Measurements from ENCODE around the gene ANKRD65. TPM values are rescaled to one million over a fixed set of nuclear protein-coding genes. Genes with fewer than 3 reads are reported as not detected.
A peak's percentile ranks its signal among the peaks of the same experiment; 100 is the strongest.

Gene ANKRD65
- total RNA-seq, 1 donor from 2014 or later, result 21.5 TPM

DNA sequence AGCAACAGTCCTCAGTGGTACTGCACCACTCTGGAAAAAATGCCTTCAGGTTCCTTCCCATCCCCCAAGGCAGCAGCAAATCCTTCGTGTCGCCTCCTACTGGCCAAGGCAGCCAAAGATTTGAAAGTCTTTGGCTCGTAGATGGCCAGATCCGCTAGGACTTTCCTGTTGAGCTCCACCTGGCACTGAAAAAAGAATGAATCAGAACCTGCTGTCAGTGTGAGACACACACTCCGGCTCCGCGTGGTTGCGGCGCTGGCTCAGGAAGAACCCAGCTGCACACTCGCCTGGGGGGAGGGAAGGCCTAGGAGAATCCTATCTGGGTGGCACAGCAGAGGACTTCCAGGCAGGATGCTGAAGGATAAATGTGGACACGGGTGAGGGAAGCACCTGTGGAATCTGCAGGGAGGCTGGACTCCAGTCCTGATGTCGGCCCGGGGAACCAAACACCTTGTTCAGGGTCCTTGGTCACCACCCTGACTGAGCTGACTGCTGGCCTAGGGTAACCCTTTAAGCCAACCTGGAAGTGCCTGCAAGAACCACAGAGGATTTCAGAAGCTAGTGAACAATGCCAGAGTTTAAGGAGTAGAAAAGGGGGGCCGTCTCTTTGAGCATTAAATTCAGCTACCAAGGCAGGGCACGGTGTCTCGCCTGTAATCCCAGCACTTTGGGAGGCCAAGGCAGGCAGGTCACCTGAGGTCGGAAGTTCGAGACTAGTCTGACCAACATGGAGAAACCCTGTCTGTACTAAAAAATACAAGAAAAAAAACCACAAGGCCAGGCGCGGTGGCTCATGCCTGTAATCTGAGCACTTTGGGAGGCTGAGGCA lies 18.8 kb downstream of the ANKRD65 start:
- Histone ChIP-seq H3K36me3 (peaks cover 60% of the 10 kb centered on the region), H3K9me3 (no peaks in the 10 kb centered on the region), H3K27ac (no peak overlapping the region), H3K4me1 (peaks cover 30% of the 10 kb centered on the region), H3K27me3 (no peaks in the 10 kb centered on the region), H3K4me3 (no peak overlapping the region)
- TF ChIP-seq, protein P1, sequence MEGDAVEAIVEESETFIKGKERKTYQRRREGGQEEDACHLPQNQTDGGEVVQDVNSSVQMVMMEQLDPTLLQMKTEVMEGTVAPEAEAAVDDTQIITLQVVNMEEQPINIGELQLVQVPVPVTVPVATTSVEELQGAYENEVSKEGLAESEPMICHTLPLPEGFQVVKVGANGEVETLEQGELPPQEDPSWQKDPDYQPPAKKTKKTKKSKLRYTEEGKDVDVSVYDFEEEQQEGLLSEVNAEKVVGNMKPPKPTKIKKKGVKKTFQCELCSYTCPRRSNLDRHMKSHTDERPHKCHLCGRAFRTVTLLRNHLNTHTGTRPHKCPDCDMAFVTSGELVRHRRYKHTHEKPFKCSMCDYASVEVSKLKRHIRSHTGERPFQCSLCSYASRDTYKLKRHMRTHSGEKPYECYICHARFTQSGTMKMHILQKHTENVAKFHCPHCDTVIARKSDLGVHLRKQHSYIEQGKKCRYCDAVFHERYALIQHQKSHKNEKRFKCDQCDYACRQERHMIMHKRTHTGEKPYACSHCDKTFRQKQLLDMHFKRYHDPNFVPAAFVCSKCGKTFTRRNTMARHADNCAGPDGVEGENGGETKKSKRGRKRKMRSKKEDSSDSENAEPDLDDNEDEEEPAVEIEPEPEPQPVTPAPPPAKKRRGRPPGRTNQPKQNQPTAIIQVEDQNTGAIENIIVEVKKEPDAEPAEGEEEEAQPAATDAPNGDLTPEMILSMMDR (IDR thresholded peaks at IDR 0.05), result peak; percentile 42
- DNase-seq (no peak), ATAC-seq (no peak)
- intact Hi-C loops (cut with DNase I), result no loop called here

DNA sequence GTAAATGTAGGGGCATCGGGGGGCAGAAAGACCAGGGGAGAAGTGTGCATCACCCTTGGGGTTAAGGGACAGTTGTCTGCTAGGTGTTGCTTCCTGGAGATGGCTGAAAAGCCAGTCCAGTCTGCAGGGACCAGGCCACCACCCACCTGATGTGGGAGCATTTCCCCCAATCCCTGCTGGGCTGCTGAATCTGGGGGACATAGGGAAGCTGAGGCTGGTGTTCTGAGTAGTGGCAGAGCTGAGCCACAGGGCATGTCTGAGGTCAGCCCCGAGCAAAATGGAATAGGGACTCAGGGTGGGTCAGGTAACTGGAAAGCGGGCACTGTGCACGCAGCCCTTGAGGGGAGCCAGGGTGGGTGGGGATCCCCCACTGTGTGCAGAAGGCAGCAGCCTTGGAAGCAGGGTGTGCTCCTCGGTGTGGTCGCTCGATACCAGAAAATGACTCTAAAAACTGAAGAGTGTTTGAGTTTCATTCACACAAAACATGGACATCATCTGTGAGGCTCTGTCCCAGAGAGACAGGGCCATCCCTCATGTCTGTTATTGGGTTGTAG lies 19.5 kb downstream of the ANKRD65 start:
- peaks cover 66% of the 10 kb centered on the region for H3K36me3 ChIP-seq
- H3K4me3 ChIP-seq, result no peak overlapping the region
- intact Hi-C loops (cut with DNase I), result no loop called here
- H3K27ac ChIP-seq, result no peak overlapping the region
- H3K9me3 ChIP-seq, result no peaks in the 10 kb centered on the region
- DNase-seq, result no peak
- H3K27me3 ChIP-seq, result no peaks in the 10 kb centered on the region
- peaks cover 31% of the 10 kb centered on the region for H3K4me1 ChIP-seq
- no peak for ATAC-seq
- TF ChIP-seq, protein P1 (IDR thresholded peaks at IDR 0.05), result no peak

DNA sequence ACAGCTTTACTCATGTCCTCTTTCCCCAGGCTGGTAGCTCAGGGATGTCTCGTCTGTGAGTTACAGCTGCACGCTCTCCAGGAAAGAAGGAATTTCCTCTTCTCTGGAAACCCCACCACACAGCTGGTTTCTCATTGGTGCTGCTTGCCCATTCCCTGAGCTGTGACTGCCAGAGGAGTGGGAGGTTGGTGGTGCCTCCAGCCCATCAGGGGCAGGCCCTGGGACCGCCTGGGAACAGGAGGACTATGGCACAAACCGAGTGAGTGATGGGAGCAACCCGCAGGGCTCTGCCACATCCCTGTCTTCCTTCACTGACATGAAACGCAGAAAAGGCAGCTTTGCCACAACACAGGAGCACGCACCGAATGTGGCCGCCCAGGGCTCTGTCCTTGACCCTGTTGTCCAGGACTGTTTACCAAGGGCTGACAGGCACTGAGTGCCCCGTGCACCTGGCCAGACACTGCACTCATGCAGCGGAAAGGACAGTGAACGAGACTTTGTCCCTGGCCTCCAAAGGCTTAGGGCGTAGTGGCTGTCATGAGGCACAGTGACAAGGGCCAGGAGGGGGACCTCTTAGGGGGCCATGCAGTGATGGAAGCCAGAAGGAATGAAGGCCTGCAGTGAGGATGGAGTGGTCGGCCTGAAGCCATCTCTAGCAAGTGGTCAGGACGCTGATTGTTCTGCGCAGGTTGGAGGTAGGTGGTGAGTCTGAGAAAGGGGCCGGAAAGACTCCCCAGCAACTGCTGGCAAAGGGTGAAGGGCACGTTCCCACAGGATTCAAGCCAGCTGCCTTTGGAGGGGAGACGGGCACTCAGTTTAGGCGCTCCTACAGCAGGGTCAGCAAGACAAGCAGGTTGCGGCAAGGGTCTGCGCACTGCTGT lies 20.3 kb downstream of the ANKRD65 start:
- H3K4me3 ChIP-seq, result peak overlapping the region; percentile 99
- peak overlapping the region; percentile 94 for H3K27ac ChIP-seq
- peaks cover 68% of the 10 kb centered on the region for H3K36me3 ChIP-seq

DNA sequence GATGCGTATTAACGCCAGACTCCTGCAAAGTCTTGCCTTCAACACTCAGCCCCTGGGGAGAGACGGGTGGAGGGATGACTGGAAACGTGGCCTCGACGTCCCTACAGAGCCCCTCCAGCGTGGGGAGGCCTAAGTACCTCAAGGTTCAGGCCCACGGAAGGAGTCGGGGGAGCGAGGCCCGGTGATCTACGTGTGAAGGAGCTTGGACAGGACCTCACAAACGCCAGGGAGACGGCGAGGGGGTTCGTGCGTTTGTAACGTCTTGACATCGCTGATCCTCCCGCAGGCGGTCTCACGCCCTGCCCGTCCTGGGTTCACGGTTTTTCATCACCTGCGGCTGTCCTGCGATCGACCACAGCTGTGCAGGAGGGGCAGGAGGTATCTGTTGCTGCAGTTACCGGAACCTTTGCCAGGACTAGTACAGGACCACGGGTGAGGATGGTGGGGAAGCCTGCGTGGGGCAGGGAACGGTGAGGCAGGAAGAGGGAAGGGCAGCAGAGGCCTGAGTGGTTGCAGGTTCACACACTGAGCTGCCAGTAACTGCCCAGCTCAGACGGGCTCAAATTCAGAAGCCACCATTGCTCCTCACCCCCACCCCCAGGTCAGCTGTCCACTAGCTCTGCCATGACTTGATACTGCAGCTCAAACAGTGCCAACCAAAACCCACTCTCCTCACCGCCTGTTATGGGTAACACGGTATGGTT lies 21.1 kb downstream of the ANKRD65 start:
- intact Hi-C loops (cut with DNase I), result no loop called here
- H3K4me3 ChIP-seq, result peak overlapping the region; percentile 99
- DNase-seq (no peak), ATAC-seq (no peak)
- no peaks in the 10 kb centered on the region for H3K9me3 ChIP-seq
- peak overlapping the region; percentile 94 for H3K27ac ChIP-seq
- peaks cover 22% of the 10 kb centered on the region for H3K4me1 ChIP-seq
- H3K27me3 ChIP-seq, result no peaks in the 10 kb centered on the region
- TF ChIP-seq, protein P1 (IDR thresholded peaks at IDR 0.05), result no peak
- peaks cover 68% of the 10 kb centered on the region for H3K36me3 ChIP-seq

More for the DNA sequence above, 20.3 kb downstream of the ANKRD65 start:
- no peak for DNase-seq
- no peak for ATAC-seq
- Histone ChIP-seq H3K4me1 (peaks cover 25% of the 10 kb centered on the region), H3K9me3 (no peaks in the 10 kb centered on the region), H3K27me3 (no peaks in the 10 kb centered on the region)
- intact Hi-C loops (cut with DNase I), result no loop called here
- TF ChIP-seq, protein P1 (IDR thresholded peaks at IDR 0.05), result no peak

DNA sequence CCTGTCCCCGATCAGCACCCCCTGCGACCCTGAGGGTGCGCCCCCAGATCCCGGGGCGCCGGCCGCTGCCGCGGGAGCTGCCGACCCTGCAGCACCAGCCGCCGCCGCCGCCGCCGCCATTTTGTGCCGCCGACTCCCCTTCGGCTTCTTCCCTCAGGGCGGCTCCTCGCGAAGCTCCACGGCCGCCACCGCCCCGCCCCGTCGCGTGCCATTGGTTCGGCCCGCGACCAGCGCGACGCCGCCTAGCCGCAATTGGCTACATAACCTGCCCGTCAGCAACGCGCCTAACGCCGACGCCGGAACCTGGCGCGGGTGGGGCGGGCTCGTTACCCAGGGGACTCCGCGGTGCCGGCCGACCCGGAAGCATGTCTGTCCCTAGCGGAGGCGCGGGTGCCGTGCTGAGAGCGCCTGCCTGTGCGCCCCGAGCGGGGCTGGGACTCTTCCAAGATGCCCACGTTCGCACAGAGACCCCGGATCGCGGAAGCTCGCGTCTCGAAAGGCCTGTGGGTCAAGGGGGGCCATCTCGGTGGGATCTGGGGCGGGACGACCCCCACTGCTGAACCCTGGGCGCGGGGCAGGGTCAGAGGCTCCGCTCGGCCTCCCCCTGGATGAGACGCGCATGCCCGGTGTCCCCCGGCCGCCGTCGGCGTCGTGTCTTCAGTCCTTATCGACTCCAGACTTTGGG lies 21.7 kb downstream of the ANKRD65 start, which contains the start of gene CCNL2:
CCNL2 (minus strand) TSS at position 149 of the 685 bp plus-strand sequence; CDS start at position 120, 29 bp downstream.
- Histone ChIP-seq H3K27ac (peak within 1 kb of the TSS; percentile 94), H3K9me3 (no peaks in the 10 kb centered on the region), H3K4me3 (peak within 1 kb of the TSS; percentile 99), H3K27me3 (no peaks in the 10 kb centered on the region), H3K36me3 (peaks cover 68% of the 10 kb centered on the region), H3K4me1 (peaks cover 22% of the 10 kb centered on the region)
- intact Hi-C loops (cut with DNase I), result no loop called here
- TF ChIP-seq, protein P1 (IDR thresholded peaks at IDR 0.05), result peak; percentile 64
- ATAC-seq (peak; percentile 98), DNase-seq (peak; percentile 100)

All from upper lobe of right lung (tissue), 1 donor.